Activated CD4-positive, alpha-beta T cell treated with anti-CD3 and anti-CD28 coated beads, Interleukin-2, amount 10 ng/mL, durations not matched to agents 7 days and 5 days (primary cell): Measurements from ENCODE around the gene LRTM2. TPM values are rescaled to one million over a fixed set of nuclear protein-coding genes. Genes with fewer than 3 reads are reported as not detected.
A peak's percentile ranks its signal among the peaks of the same experiment; 100 is the strongest.
"Not testable (repeated sequence)": the region's sequence is repeated elsewhere in the genome, so short reads cannot be mapped to it uniquely, and the experiment has no call there.

Source experiments
- CTCF ChIA-PET: fragments of 350-600 bp; sonication (Branson Sonifier 250); formaldehyde crosslinking; loops from one replicate; lab custom pipeline; 2021; ENCODE audit warnings: antibody characterized with exemption; lab: Charles Lee
- POLR2A ChIA-PET: fragments of 350-600 bp; sonication (Branson Sonifier 250); formaldehyde crosslinking; loops from one replicate; lab custom pipeline; 2021; ENCODE audit warnings: antibody characterized with exemption; lab: Charles Lee
- DNase-seq: peaks from one replicate; pipeline ENCODE4 v3.0.0-alpha.2; 2020
- H3K27ac Mint-ChIP-seq: one replicate; pipeline ENCODE4 v1.8.0; 2021; ENCODE audit warnings: mild to moderate bottlenecking, moderate library complexity, mixed read lengths
- H3K27me3 Mint-ChIP-seq: one replicate; pipeline ENCODE4 v1.8.0; 2021; ENCODE audit warnings: mixed read lengths
- H3K36me3 Mint-ChIP-seq: one replicate; pipeline ENCODE4 v1.8.0; 2021; ENCODE audit warnings: low read depth, mixed read lengths
- H3K4me1 Mint-ChIP-seq: one replicate; pipeline ENCODE4 v1.8.0; 2021; ENCODE audit warnings: mixed read lengths
- H3K4me3 Mint-ChIP-seq: one replicate; pipeline ENCODE4 v1.8.0; 2021; ENCODE audit warnings: mild to moderate bottlenecking, moderate library complexity, mixed read lengths
- H3K9me3 Mint-ChIP-seq: one replicate; pipeline ENCODE4 v1.8.0; 2021; ENCODE audit warnings: mixed read lengths
- total RNA-seq, 2 experiments: library from RNA; stranded (reverse); gene quantifications; one replicate each; pipeline ENCODE4 v1.2.3, GENCODE V29; 2021

Gene LRTM2
- total RNA-seq, 2 experiments from 2014 or later = not detected

GRCh38 chr12:1809591-1810190 lies 10.7 kb upstream of the LRTM2 start:
- H3K27me3 Mint-ChIP-seq = peaks cover 2% of the 10 kb centered on the region
- H3K4me1 Mint-ChIP-seq = peaks cover 12% of the 10 kb centered on the region
- DNase-seq = no peak
- no peaks in the 10 kb centered on the region for H3K9me3 Mint-ChIP-seq
- ChIA-PET POLR2A (no interaction called here), CTCF (interaction anchor here (1.7 kb wide), 1 partner anchor 130 kb away, joined by 3 read pairs; no protein-coding TSS in a partner anchor)
- no peaks in the 10 kb centered on the region for H3K36me3 Mint-ChIP-seq
- H3K27ac Mint-ChIP-seq = peak overlapping the region; percentile 39
- H3K4me3 Mint-ChIP-seq = no peak overlapping the region

- DNase-seq = no peak
- H3K4me1 Mint-ChIP-seq = peaks cover 10% of the 10 kb centered on the region
- H3K27ac Mint-ChIP-seq = peak overlapping the region; percentile 57
- POLR2A ChIA-PET = no interaction called here
- CTCF ChIA-PET = interaction anchor here (1.7 kb wide), 1 partner anchor 130 kb away, joined by 3 read pairs; no protein-coding TSS in a partner anchor
- H3K9me3 Mint-ChIP-seq = no peaks in the 10 kb centered on the region
- H3K36me3 Mint-ChIP-seq = no peaks in the 10 kb centered on the region
- H3K27me3 Mint-ChIP-seq = peaks cover 2% of the 10 kb centered on the region
- H3K4me3 Mint-ChIP-seq = peak overlapping the region; percentile 54
Observed at GRCh38 chr12:1810201-1810930, 10.0 kb upstream of the LRTM2 start.

GRCh38 chr12:1810931-1811280 lies 9.5 kb upstream of the LRTM2 start:
- Mint-ChIP-seq H3K9me3 (no peaks in the 10 kb centered on the region), H3K4me1 (peaks cover 10% of the 10 kb centered on the region), H3K27me3 (peaks cover 4% of the 10 kb centered on the region), H3K27ac (peak overlapping the region; percentile 78), H3K4me3 (peak overlapping the region; percentile 54), H3K36me3 (no peaks in the 10 kb centered on the region)
- ChIA-PET POLR2A (no interaction called here), CTCF (interaction anchor here (1.4 kb wide), 1 partner anchor 129 kb away, joined by 5 read pairs; no protein-coding TSS in a partner anchor)
- DNase-seq = no peak

- peaks cover 10% of the 10 kb centered on the region for H3K4me1 Mint-ChIP-seq
- POLR2A ChIA-PET = no interaction called here
- DNase-seq = peak; percentile 40
- no peaks in the 10 kb centered on the region for H3K9me3 Mint-ChIP-seq
- H3K36me3 Mint-ChIP-seq = no peaks in the 10 kb centered on the region
- H3K27ac Mint-ChIP-seq = peak overlapping the region; percentile 78
- CTCF ChIA-PET = interaction anchor here (1.3 to 1.4 kb wide), 3 partner anchors 28 to 129 kb away, joined by 3 to 5 read pairs (median 3); no protein-coding TSS in a partner anchor
- peak overlapping the region; percentile 54 for H3K4me3 Mint-ChIP-seq
- peaks cover 4% of the 10 kb centered on the region for H3K27me3 Mint-ChIP-seq
Observed at GRCh38 chr12:1811281-1811947, 9.0 kb upstream of the LRTM2 start.

- Mint-ChIP-seq H3K4me3 (peak overlapping the region; percentile 54), H3K36me3 (no peaks in the 10 kb centered on the region), H3K27me3 (peaks cover 4% of the 10 kb centered on the region), H3K4me1 (peaks cover 10% of the 10 kb centered on the region), H3K9me3 (no peaks in the 10 kb centered on the region), H3K27ac (peak overlapping the region; percentile 78)
- no peak for DNase-seq
- ChIA-PET CTCF (interaction anchor here (1.3 to 1.4 kb wide), 3 partner anchors 28 to 128 kb away, joined by 3 to 5 read pairs (median 3); no protein-coding TSS in a partner anchor), POLR2A (no interaction called here)
Observed at GRCh38 chr12:1811948-1812291, 8.4 kb upstream of the LRTM2 start.

GRCh38 chr12:1812650-1813302 lies 7.6 kb upstream of the LRTM2 start:
- no peaks in the 10 kb centered on the region for H3K9me3 Mint-ChIP-seq
- H3K4me3 Mint-ChIP-seq = no peak overlapping the region
- no peak overlapping the region for H3K27ac Mint-ChIP-seq
- no peak for DNase-seq
- H3K4me1 Mint-ChIP-seq = peaks cover 10% of the 10 kb centered on the region
- H3K36me3 Mint-ChIP-seq = no peaks in the 10 kb centered on the region
- ChIA-PET POLR2A (interaction anchor here (0.6 kb wide), 1 partner anchor 791 kb away, joined by 3 read pairs; no protein-coding TSS in a partner anchor), CTCF (interaction anchor here (1.3 to 1.4 kb wide), 2 partner anchors 29 to 44 kb away, joined by 3 read pairs; no protein-coding TSS in a partner anchor)
- H3K27me3 Mint-ChIP-seq = peaks cover 4% of the 10 kb centered on the region

GRCh38 chr12:1814266-1814665 lies 6.1 kb upstream of the LRTM2 start:
- Mint-ChIP-seq H3K27me3 (peaks cover 8% of the 10 kb centered on the region), H3K4me3 (no peak overlapping the region), H3K36me3 (no peaks in the 10 kb centered on the region), H3K27ac (no peak overlapping the region), H3K4me1 (peaks cover 8% of the 10 kb centered on the region), H3K9me3 (no peaks in the 10 kb centered on the region)
- ChIA-PET POLR2A (no interaction called here), CTCF (interaction anchor here (1.0 to 2.7 kb wide), 3 partner anchors 13 to 126 kb away, joined by 3 to 6 read pairs (median 4); no protein-coding TSS in a partner anchor)
- DNase-seq = no peak

GRCh38 chr12:1815108-1815507 lies 5.3 kb upstream of the LRTM2 start:
- Mint-ChIP-seq H3K27ac (no peak overlapping the region), H3K4me1 (peaks cover 8% of the 10 kb centered on the region), H3K4me3 (no peak overlapping the region), H3K36me3 (no peaks in the 10 kb centered on the region), H3K27me3 (peaks cover 16% of the 10 kb centered on the region), H3K9me3 (no peaks in the 10 kb centered on the region)
- no peak for DNase-seq
- ChIA-PET CTCF (interaction anchor here (1.3 to 2.7 kb wide), 2 partner anchors 9 to 19 kb away, joined by 3 to 6 read pairs; no protein-coding TSS in a partner anchor), POLR2A (no interaction called here)

- no peak for DNase-seq
- Mint-ChIP-seq H3K36me3 (no peaks in the 10 kb centered on the region), H3K27me3 (peaks cover 25% of the 10 kb centered on the region), H3K27ac (no peak overlapping the region), H3K9me3 (no peaks in the 10 kb centered on the region), H3K4me1 (peaks cover 4% of the 10 kb centered on the region), H3K4me3 (no peak overlapping the region)
- CTCF ChIA-PET = interaction anchor here (1.3 to 2.7 kb wide), 2 partner anchors 10 to 18 kb away, joined by 3 to 6 read pairs; no protein-coding TSS in a partner anchor
- POLR2A ChIA-PET = no interaction called here
Observed at GRCh38 chr12:1815814-1816729, 4.3 kb upstream of the LRTM2 start.

GRCh38 chr12:1816730-1817348 lies 3.5 kb upstream of the LRTM2 start:
- peaks cover 27% of the 10 kb centered on the region for H3K27me3 Mint-ChIP-seq
- H3K36me3 Mint-ChIP-seq = no peaks in the 10 kb centered on the region
- DNase-seq = no peak
- no peak overlapping the region for H3K4me3 Mint-ChIP-seq
- ChIA-PET POLR2A (no interaction called here), CTCF (interaction anchor here (2.7 kb wide), 1 partner anchor 18 kb away, joined by 6 read pairs; no protein-coding TSS in a partner anchor)
- no peaks in the 10 kb centered on the region for H3K9me3 Mint-ChIP-seq
- peaks cover 2% of the 10 kb centered on the region for H3K4me1 Mint-ChIP-seq
- no peak overlapping the region for H3K27ac Mint-ChIP-seq

- H3K27me3 Mint-ChIP-seq = peaks cover 27% of the 10 kb centered on the region
- H3K27ac Mint-ChIP-seq, H3K36me3 Mint-ChIP-seq, H3K9me3 Mint-ChIP-seq, CTCF ChIA-PET, POLR2A ChIA-PET, DNase-seq, H3K4me3 Mint-ChIP-seq, H3K4me1 Mint-ChIP-seq: not testable (repeated sequence)
Observed at GRCh38 chr12:1817928-1818327, 2.4 kb upstream of the LRTM2 start.
